ENCODE measurements around the gene MYD88. TPM values are rescaled to one million over a fixed set of nuclear protein-coding genes. Genes with fewer than 3 reads are reported as not detected.
A peak's percentile ranks its signal among the peaks of the same experiment; 100 is the strongest.

Gene MYD88
- total RNA-seq, 1 experiment from 2014 or later = 32.7 TPM

- TF ChIP-seq SIN3A (IDR thresholded peaks at IDR 0.05; ENCODE audit: borderline replicate concordance, insufficient read depth, low read depth, low read length) (no peak), POLR2AphosphoS5 (IDR thresholded peaks at IDR 0.05; ENCODE audit: low read depth, low read length) (no peak)
- ATAC-seq (no peak), DNase-seq (ENCODE audit: low read depth, low spot score) (no peak)
- no TSS peak for BruUV-seq (replicated peaks)
- Histone ChIP-seq H3K27me3 (ENCODE audit: control insufficient read depth, insufficient read depth, low read length) (no peaks in the 10 kb centered on the region), H3K27ac (ENCODE audit: low read length) (peak overlapping the region; percentile 98), H3K36me3 (ENCODE audit: control insufficient read depth, insufficient read depth, low read length) (peaks cover 4% of the 10 kb centered on the region; the same call in 1 of the 2 replicates), H3K4me1 (ENCODE audit: control insufficient read depth, insufficient read depth, low read length) (peaks cover 17% of the 10 kb centered on the region), H3K9me3 (ENCODE audit: control insufficient read depth, insufficient read depth, low read depth, low read length) (no peaks in the 10 kb centered on the region), H3K4me3 (ENCODE audit: low read depth in 2 of 2, low read length in 2 of 2) (peak overlapping the region; percentile 73 to 84)
- ChIA-PET CTCF (interaction anchor here (0.6 to 1.2 kb wide), 3 partner anchors 22 to 233 kb away, joined by 3 to 4 read pairs (median 3); no protein-coding TSS in a partner anchor), POLR2A (no interaction called here)
- in situ Hi-C loops (cut with HindIII; ENCODE audit: low pct_unique_long_range_greater_than_20kb, low sequenced_read_pairs) (no loop called here), intact Hi-C loops (cut with micrococcal nuclease; ENCODE audit: unreplicated experiment) (no loop called here)
Observed at GRCh38 chr3:38163841-38164642, 25.6 kb downstream of the MYD88 start.

GRCh38 chr3:38164643-38164951 lies 26.1 kb downstream of the MYD88 start:
- DNase-seq (ENCODE audit: low read depth, low spot score) (no peak), ATAC-seq (peak; percentile 62)
- ChIA-PET CTCF (interaction anchor here (0.6 to 1.2 kb wide), 2 partner anchors 22 to 233 kb away, joined by 3 read pairs; no protein-coding TSS in a partner anchor), POLR2A (no interaction called here)
- H3K36me3 ChIP-seq (ENCODE audit: control insufficient read depth, insufficient read depth, low read length) = peaks cover 4% of the 10 kb centered on the region; the same call in 1 of the 2 replicates
- peaks cover 17% of the 10 kb centered on the region for H3K4me1 ChIP-seq (ENCODE audit: control insufficient read depth, insufficient read depth, low read length)
- H3K4me3 ChIP-seq (ENCODE audit: low read depth in 2 of 2, low read length in 2 of 2) = peak overlapping the region; percentile 73 to 84
- BruUV-seq (replicated peaks) = TSS peak; percentile 97
- TF ChIP-seq TCF7L2 (IDR thresholded peaks at IDR 0.05; ENCODE audit: low read depth, low read length) = no peak
- no peak for TF ChIP-seq POLR2AphosphoS5 (IDR thresholded peaks at IDR 0.05; ENCODE audit: low read depth, low read length)
- no peak for TF ChIP-seq REST (IDR thresholded peaks at IDR 0.05; ENCODE audit: insufficient read depth in 1 of 2, low read depth in 2 of 2, low read length in 1 of 2)
- TF ChIP-seq CTCF (IDR thresholded peaks at IDR 0.05) = no peak
- no peak for TF ChIP-seq SIN3A (IDR thresholded peaks at IDR 0.05; ENCODE audit: borderline replicate concordance, insufficient read depth, low read depth, low read length)
- no peaks in the 10 kb centered on the region for H3K9me3 ChIP-seq (ENCODE audit: control insufficient read depth, insufficient read depth, low read depth, low read length)
- no peaks in the 10 kb centered on the region for H3K27me3 ChIP-seq (ENCODE audit: control insufficient read depth, insufficient read depth, low read length)
- intact Hi-C loops (cut with micrococcal nuclease; ENCODE audit: unreplicated experiment) = no loop called here
- peak overlapping the region; percentile 98 for H3K27ac ChIP-seq (ENCODE audit: low read length)
- in situ Hi-C loops (cut with HindIII; ENCODE audit: low pct_unique_long_range_greater_than_20kb, low sequenced_read_pairs) = no loop called here
